Keratinocyte (primary cell): ENCODE results near the gene NHLRC2.

Experiments used
- EZH2 ChIP-seq: IDR thresholded peaks from one replicate; pipeline ENCODE4 v1.6.1; 2012; ENCODE audit warnings: inconsistent platforms, mild to moderate bottlenecking, low read length, moderate library complexity
- TF ChIP-seq, protein P1 (sequence below), 3 experiments: IDR thresholded peaks in 1 of 3; conservative IDR thresholded peaks in 1 of 3; optimal IDR thresholded peaks in 1 of 3; 2 replicates in 2 of 3; 3 replicates in 1 of 3; pipeline versions ENCODE3 to v1.5.1; 2011; ENCODE audit warnings: low read length in 3 of 3, mild to moderate bottlenecking in 3 of 3, moderate library complexity in 2 of 3, control low read depth in 1 of 3, inconsistent platforms in 1 of 3; ENCODE audit not compliant: insufficient read depth in 2 of 3; ENCODE audit errors: extremely low read depth in 1 of 3

DNA sequence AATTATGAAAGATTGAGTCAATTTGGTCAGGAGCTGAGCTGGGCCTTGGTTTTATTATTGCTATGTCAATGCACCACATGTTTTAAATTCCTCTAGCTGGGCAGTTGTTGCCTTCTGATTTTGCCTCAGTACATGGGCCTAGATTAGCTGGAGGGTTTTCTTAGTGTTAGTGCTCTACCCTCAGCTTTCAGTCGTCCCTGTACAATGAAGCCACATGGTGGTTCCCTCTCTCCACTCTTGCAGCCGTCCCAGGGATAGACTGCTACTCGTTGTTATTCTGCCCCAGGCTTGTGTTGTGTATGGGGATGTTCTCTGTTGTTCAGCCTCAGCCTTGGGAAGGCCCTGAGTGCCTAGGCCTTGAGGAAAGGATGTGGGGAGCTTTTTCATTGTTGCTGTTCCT, 37.0 kb downstream of the NHLRC2 start:
- TF ChIP-seq, protein P1, sequence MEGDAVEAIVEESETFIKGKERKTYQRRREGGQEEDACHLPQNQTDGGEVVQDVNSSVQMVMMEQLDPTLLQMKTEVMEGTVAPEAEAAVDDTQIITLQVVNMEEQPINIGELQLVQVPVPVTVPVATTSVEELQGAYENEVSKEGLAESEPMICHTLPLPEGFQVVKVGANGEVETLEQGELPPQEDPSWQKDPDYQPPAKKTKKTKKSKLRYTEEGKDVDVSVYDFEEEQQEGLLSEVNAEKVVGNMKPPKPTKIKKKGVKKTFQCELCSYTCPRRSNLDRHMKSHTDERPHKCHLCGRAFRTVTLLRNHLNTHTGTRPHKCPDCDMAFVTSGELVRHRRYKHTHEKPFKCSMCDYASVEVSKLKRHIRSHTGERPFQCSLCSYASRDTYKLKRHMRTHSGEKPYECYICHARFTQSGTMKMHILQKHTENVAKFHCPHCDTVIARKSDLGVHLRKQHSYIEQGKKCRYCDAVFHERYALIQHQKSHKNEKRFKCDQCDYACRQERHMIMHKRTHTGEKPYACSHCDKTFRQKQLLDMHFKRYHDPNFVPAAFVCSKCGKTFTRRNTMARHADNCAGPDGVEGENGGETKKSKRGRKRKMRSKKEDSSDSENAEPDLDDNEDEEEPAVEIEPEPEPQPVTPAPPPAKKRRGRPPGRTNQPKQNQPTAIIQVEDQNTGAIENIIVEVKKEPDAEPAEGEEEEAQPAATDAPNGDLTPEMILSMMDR (optimal IDR thresholded peaks at IDR 0.05 in 1 of 3, IDR thresholded peaks at IDR 0.05 in 1 of 3, conservative IDR thresholded peaks at IDR 0.05 in 1 of 3; ENCODE audit: extremely low read depth in 1 of 3, insufficient read depth in 2 of 3, low read length in 3 of 3), result peak in 1 of 3 experiments; percentile 8
- no peak for TF ChIP-seq EZH2
